ENCODE measurements around the gene FBP2.
"Not testable (repeated sequence)": the region's sequence is repeated elsewhere in the genome, so short reads cannot be mapped to it uniquely, and the experiment has no call there.

FBP2 gene

DNA sequence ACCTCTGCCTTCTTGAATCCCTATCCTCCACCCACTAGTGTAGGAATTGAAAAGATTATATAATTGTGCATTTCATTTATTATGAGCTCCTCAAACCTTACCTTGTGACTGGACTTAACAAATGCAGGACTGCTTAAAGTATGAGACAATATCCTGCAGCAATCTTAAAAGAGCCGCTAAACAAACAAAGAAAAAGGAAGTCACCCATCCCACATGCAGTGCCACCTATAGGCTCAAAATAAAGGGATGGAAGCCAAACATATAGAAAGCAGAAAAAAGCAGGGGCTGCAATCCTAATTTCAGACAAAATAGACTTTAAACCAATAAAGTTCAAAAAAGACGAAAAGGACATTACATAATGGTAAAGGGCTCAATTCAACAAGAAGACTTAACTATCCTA, 30.1 kb downstream of the FBP2 start:
- no peak for DNase-seq (ENCODE audit: low spot score)

DNA sequence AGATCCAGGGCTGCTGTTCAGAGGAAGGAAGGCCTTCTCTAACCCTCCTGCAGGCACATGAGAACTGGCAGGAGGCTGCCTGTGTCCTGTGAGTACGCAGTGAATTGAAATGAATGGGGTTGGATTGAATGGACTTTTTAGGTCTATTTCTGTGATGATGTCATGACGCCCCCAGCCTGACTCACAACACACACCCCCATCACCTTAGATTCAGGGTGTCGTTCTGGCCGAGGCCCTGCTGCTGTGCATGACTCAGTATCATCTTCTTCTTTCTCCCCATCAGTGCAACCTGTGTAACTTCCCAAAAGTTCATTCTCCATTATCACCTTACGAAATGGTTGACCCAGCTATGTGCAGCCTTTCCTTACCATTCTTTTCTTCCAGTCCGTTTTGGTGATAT, 33.4 kb downstream of the FBP2 start:
- no peak for DNase-seq (ENCODE audit: low spot score)

DNA sequence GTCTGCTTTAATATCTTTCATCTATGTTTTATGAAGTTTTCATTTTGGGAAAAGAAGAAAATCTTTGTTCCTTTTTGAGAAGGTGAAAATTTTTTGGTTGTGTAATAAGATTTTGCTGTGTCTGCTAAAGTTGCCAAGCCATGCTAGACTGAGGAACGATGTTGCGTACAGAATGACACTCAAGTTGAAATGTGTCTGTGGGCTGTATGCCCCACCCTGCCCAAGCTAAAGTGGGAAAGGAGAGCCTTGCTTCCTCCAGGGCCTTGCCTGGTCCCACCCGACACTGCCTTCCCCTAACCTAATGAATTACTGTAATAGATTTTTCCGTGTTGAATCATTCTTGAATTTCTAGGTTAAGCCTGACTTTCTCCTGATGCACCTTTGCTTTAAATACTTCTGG, 36.2 kb downstream of the FBP2 start:
- no peak for DNase-seq (ENCODE audit: low spot score)

DNA sequence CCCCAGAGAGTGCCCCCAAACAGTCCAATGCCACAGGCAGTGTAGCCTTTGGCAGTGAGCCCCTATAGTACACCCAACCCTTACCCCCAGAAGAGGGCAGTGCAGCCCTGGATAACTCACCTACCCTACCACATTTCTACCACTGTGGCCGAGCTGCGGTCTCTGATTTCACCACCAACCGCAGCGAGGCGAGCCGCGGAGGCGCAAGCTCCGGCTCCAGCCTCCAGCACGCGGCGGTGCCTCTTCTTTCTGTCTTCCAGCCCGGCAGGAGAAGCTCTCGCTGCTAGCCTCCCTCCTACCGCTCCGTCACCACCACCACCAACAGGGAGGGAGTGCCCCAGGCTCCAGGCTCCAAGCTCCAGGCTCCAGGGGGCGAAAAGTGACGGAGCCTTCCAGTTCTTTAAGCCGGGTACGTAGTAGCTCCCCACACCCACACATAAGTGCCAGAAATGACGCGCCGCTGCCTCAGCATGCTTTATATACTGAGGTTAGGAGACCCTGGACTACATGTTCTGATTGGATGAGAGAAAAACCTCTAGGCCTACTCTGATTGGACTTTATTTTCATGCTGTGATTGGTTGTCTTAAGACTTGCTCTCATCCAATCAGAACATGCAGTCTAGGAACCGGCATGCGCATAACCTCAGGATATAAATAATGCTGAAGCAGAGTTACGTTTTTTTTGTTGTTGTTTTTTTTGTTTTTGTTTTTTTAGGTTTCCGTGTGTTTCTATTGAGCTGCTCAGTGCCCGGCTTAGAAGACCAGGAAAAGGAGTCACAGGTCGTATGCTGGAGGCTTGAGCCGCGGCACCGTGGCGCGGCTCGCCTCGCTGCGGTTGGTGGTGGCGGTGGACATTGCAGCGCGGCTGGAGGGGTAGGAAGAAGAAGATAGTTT, 38.9 kb downstream of the FBP2 start, which contains the start of gene PCAT7:
TSS of gene PCAT7 (plus strand) at position 645 of the 893 bp plus-strand sequence.
- DNase-seq (ENCODE audit: low spot score), result peak; percentile 68

DNA sequence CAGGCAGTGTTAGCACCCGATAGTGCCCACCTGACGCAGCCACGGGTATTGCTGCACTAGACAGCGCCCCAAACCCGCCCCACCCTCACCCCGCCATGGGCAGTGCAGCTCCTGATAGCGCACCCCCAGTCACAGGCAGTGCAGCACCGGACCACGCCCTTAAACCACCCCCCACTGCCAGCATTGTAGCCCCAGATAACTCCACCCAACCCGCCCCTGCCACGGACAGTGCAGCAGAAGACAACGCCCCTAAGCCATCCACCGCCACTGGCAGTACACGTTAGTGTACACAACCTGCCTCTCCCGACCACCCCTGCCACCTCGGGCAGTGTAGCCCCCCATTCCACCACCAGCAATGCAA, 39.6 kb downstream of the FBP2 start:
- no peak for DNase-seq (ENCODE audit: low spot score)

DNA sequence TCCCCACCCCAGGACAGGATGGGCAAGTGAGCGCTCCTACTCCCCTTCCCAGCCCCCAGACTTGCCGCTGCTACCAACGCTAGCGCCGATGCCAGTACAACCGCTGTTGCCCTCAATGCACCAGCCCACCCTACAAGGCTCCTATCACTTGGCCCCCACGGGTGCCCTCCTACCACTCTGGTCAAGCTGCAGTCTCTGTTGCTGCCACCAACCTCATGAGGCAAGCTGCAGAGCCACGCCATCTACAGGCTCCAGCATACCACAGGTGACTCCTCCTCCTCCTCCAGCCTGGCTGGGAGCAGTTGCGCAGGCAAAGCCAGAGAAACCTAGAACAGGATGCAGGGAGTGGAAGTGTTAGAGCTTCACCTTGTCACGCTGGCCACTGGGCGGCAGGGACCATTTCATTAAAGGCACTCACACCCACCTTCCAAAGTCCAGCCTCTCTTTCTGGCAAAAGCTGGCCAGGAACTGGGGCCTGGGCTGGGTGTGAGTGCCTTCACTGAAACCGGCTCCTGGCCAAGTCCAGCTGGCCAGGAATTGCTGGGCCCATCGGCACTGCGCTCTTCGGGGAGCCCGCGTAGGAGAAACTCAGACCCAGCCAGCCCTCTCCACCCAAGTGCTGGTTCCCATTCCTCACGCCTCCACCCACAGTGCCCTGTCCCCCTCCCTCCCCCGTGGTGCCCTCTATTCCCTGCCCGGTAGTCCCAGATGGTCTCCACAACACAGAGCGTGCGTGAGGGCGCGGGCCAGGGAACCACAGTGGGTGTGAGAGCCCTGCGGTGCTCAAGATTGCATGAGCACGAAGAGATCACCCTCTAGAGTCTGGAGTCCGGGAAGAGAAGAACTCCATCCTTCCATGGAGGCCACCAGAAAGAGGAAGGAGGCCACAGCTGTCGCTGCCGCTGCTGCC, 40.3 kb downstream of the FBP2 start:
- DNase-seq (ENCODE audit: low spot score), result no peak

DNA sequence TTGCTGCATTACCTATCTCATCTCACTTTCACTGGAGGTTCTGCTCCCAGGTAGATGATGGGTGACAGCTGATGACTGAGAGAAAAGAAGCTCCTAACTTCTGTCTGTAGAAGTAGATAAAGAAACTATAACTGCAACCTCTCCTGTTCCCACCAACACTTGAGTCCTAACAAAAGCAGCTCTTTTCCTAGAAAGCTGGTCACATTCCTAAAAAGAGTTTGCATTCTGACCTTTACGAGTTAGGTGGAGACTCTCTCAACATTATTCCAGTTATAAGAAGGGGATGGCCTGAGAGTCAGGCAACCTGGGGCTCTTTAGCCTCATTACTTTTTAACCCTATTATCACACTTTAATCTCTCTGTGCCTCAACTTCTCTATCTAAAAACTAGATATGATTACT, 47.7 kb downstream of the FBP2 start:
- no peak for DNase-seq (ENCODE audit: low spot score)

DNA sequence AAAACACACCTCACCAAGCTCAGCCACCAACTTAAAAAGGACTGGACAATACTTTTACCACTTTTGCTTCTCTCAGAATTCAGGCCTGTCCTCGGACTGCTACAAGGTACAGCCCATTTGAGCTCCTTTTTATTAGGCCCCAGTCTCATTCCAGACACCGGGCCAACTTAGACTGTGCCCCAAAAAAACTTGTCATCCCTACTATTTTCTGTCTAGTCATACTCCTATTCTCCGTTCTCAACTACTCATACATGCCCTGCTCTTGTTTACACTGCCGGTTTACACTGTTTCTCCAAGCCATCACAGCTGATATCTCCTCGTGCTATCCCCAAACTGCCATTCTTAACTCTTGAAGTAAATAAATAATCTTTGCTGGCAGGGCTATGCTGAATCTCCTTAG, 49.3 kb downstream of the FBP2 start:
- DNase-seq (ENCODE audit: low spot score), result not testable (repeated sequence)

DNA sequence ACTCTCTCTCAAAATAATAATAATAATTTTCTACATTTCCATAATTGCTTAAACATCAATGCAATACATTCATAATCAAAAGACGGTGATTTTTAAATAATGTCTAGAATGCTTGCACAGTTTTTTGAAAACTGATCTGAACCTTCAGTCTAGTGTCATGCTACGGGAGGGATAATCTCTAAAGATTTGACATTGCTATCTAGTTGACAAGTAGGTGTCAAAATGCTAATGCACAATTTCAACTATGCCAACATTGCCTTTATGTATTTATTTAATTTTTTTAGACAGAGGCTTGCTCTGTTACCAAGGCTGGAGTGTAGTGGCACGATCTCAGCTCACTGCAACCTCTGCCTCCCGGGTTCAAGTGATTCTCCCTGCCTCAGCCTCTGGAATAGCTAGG, 54.7 kb downstream of the FBP2 start:
- DNase-seq (ENCODE audit: low spot score), result no peak

DNA sequence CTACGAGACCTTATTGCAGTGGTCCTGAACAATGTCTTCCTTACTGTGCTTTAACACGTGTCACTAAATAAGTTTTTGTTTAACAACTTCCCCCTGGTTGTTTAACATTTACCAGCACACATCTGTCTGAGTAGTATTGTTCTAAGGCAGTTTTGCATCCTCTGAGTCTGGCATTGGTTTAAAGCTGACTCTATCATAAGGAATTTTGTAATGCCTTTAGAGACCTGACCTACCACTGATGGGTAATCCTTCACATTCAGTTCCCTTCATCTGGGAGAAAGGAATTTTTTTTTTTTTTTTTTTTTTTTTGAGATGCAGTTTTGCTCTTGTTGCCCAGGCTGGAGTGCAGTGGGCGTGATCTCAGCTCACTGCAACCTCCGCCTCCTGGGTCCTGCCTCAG, 58.7 kb downstream of the FBP2 start:
- peak; percentile 35 for DNase-seq (ENCODE audit: low spot score)

DNA sequence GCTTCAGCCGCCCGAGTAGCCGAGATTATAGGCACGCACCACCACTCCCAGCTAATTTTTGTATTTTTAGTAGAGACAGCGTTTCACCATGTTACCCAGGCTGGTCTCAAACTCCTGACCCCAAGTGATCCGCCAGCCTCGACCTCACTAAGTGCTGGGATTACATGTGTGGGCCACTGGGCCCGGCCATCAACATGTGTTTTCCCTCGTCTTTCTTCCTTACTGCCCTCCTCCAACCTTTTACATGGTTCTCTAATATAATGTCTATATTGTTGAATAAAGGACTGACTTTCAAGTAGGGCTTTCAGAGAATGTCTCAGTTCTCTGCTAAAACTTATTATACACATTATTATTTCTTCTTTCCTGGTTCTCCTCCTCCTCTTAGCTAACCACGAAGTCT, 60.0 kb downstream of the FBP2 start:
- DNase-seq (ENCODE audit: low spot score), result no peak

DNA sequence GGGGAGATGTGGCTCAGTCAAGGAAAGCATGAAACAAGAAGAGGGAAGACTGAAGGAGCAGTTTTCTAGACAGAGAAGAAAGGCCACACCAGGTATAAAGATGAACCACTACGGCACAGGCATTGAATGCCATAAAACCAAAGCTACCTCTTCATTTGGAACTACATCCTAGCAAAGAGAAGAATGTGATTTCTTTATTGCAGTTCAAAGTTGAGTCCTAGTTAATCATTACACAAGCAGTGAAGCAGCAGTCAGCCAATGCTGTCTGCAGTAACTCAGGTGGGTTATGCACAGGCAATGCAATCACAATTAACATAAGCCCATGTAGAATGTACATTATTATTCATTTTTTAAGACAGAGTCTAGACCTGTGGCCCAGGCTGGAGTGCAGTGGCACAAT, 60.5 kb downstream of the FBP2 start:
- DNase-seq (ENCODE audit: low spot score), result no peak

DNA sequence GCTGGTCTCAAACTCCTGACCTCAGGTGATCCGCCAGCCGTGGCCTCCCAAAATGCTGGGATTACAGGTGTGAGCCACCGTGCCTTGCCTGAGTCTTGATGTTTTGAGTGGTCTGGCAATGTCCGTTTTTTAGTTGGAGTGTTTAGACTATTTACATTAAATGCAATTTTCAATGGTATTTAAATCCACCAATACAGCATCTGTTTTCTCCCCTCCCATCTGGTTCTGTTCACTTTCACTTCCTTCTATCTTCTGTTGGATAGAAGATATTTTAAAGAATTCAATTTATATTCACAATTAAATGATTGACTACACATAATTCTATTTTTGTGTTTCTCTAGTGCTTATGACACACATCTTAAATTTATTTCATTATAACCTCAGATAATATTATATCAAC, 64.7 kb downstream of the FBP2 start:
- DNase-seq (ENCODE audit: low spot score), result no peak

DNA sequence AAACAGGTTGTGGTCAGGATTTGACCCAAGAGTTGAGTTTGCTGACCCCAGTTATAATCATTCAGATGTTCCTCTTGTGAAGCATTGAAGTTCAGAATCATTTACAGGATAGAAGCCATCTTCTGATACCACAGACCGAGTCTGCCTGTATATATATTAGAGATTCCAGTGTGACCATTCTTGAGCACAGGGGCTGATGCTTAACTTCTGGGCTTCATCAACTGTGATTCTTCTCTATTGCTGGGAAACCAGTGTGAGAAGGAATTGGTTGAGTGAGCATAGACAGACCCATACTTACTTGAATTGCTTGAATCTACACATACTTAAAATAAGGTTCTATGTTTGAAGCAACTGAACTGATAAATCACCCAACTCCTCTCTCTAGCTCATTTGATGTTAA, 66.7 kb downstream of the FBP2 start:
- no peak for DNase-seq (ENCODE audit: low spot score)

DNA sequence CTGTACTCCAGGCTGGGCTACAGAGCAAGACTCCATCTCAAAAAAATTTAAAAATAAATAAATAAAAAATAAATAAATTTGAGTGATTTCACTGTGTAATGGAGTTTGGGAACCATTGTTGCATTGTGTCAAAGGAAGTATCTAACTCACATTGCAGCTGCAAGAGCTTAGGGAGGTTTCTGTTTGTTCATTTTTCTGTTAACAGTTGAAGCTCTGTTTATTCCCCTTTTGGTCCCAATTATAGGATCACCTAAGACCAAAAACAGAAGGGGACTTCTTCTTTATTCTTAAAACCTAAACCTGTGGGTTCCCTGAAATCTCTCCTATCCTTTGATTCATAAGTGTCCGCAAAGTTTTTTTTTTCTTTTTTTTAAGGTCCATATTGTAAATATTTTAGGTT, 67.4 kb downstream of the FBP2 start:
- DNase-seq (ENCODE audit: low spot score), result no peak

DNA sequence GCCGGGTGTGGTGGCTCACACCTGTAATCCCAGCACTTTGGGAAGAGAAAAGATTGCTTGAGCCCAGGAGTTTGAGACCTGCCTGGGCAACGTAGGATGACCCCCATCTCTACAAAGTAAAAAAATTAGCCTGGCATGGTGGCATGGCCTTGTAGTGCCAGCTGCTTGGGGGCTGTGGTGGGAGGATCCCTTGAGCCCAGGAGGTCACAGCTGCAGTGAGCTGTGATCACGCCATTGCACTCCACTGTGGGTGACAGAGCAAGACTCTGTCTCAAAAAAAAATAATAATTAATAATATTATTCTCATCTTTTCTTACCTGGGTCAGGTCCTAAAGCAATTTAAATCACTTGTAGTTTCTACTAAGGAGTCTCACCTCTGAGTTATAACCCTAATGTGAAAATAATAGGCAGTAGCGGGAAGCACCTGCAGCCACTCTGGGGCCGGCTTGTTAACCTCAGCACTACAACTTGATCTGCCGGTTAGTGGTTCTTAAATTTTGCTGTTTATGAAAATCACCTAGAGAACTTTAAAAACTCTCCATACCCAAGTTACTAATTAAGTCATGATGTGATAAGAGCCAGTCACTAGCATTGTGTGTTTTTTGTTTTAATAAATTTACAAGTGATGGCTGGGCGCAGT, 68.1 kb downstream of the FBP2 start:
- DNase-seq (ENCODE audit: low spot score), result no peak

DNA sequence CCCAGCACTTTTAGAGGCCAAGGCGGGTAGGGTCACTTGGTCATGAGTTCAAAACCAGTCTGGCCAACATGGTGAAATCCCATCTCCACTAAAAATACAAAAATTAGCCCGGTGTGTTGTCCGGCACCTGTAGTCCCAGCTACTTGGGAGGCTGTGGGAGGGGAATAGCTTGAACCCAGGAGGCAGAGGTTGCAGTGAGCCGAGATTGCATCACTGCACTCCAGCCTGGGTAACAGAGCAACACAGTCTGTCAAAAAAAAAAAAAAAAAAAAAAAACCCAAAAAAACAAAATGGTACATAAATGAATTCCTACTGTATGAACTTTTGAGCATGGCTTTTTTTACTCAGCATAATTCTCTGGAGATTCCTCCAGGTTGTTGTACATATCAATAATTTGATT, 76.4 kb downstream of the FBP2 start:
- DNase-seq (ENCODE audit: low spot score), result no peak

DNA sequence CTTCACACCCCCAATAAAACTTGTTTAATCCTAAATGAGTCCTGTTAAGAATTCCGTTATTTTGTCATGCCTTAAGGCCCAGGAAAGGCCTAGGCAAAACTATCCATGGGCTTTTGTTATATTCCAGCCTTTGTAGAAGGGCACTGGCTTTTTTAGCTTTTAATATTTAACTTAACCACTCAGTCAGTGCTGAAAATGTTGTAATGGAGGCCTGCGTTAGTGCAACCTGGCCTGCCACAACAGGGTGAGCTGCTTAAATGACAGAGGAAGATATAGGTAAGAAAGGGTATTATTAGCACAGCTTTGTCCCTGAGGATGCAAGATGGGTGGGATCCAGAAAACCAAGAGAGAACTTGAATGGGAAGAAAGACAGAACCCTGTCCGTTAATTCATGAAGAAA, 78.9 kb downstream of the FBP2 start:
- DNase-seq (ENCODE audit: low spot score), result no peak

DNA sequence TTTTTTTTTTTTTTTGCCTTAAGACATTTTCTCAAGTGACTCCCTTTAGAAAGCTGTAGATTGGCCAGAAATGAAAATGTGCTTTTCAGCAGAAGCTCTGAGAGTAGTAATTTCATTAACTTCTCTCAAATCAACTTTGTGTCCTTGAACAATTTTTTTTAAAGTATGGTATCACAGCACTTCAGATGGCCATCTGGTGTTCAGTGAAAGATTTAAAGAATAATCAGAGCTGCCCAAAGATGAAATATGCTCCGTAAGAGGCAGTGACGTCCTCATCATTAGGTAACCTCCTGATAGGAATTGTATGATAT, 81.7 kb downstream of the FBP2 start:
- DNase-seq (ENCODE audit: low spot score), result no peak

DNA sequence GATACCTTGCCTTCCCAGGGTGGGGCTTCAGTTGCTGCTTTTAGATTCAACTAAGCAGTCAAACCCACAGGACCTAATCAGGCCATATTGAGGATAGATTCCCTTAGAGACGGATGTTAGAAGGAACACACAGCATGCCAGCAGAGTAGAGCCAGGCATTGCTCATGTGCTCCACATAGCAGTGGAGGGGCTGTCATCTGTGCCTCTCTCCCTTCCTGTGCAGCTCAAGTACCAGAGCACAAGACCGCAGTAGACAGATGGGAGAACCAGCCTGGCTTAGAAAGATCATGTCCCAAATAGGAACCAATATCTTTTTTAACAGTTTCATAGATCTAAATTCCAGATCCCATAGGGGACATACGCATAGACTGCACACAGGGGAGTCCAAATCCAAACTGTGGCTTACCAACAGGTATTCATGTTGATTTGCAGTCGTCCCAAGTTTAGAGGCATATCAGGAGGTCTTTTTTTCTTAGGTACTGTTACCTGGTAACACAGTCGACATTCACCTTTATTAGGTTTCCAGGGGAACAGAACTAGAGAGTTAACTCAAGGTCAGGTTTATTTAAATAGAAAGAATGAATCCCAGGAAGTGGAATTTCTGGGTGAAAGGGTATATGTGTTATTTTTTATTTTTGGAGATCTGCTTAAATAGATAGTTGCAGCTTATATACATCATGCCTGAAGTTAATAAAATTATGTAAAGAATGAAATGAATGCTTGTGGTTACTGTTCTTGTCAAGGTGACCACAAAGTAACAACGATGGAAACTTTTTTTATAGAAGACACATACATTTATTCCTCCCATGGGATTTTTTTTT, 82.3 kb downstream of the FBP2 start:
- DNase-seq (ENCODE audit: low spot score), result no peak
